ENCODE results near the gene LGALSL. TPM values are rescaled to one million over a fixed set of nuclear protein-coding genes. Genes with fewer than 3 reads are reported as not detected.

LGALSL gene
- total RNA-seq, 1 donor from 2014 or later = 1.5 TPM

DNA sequence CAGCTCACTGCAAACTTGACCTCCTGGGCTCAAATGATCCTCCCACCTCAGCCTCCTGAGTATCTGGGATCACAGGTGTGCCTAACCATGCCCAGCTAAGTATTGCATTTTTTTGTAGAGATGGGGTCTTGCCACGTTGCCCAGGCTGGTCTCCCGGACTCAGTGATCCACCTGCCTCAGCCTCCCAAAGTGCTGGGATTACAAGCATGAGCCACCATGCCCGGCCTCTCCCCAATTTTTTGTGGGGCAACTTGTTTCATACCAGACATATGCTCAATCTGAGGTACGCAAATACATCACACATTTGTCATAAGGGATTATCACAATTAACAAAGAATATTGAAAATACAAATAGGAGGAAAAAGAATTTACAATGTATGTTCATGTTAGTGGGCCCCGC is 27.7 kb downstream of the LGALSL start:
- H3K27ac Mint-ChIP-seq = no peak overlapping the region
- DNase-seq (no peak), ATAC-seq (ENCODE audit: low read depth) (no peak)
- intact Hi-C loops (cut with micrococcal nuclease) = loop anchor here (10.0 kb wide), 1 partner anchor 787 kb away; no protein-coding TSS in a partner anchor
- H3K4me3 Mint-ChIP-seq = no peak overlapping the region
- TF ChIP-seq, protein P1, sequence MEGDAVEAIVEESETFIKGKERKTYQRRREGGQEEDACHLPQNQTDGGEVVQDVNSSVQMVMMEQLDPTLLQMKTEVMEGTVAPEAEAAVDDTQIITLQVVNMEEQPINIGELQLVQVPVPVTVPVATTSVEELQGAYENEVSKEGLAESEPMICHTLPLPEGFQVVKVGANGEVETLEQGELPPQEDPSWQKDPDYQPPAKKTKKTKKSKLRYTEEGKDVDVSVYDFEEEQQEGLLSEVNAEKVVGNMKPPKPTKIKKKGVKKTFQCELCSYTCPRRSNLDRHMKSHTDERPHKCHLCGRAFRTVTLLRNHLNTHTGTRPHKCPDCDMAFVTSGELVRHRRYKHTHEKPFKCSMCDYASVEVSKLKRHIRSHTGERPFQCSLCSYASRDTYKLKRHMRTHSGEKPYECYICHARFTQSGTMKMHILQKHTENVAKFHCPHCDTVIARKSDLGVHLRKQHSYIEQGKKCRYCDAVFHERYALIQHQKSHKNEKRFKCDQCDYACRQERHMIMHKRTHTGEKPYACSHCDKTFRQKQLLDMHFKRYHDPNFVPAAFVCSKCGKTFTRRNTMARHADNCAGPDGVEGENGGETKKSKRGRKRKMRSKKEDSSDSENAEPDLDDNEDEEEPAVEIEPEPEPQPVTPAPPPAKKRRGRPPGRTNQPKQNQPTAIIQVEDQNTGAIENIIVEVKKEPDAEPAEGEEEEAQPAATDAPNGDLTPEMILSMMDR (IDR thresholded peaks at IDR 0.05) = no peak
- no peaks in the 10 kb centered on the region for H3K4me1 Mint-ChIP-seq
- ChIA-PET POLR2A (interaction anchor here (0.6 kb wide), 1 partner anchor 481 kb away, joined by 3 read pairs; no protein-coding TSS in a partner anchor), CTCF (interaction anchor here (0.8 to 1.5 kb wide), 4 partner anchors 62 to 150 kb away, joined by 3 read pairs; no protein-coding TSS in a partner anchor)
- no peaks in the 10 kb centered on the region for H3K36me3 Mint-ChIP-seq (ENCODE audit: low read depth)
- H3K9me3 Mint-ChIP-seq = no peaks in the 10 kb centered on the region
- H3K27me3 Mint-ChIP-seq = no peaks in the 10 kb centered on the region

DNA sequence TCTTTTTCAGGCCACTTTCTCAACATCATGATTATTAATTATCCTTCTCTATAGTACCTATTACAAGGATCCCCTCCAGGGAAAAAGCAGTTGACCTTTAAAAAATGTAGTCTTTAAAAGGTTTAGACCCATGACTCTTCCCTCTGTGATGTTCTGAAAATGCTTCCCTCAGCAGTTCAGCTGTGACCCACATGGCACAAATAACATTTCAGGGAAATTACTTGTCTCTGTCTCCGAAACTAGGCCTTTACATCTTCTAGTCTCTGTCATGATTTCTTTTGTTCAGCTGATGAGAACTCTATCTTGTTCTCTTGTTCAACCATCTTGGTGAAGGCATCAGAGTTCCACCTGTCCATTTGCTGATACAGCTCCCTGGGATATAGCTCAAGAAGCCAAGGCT is 28.3 kb downstream of the LGALSL start:
- DNase-seq = no peak
- H3K27me3 Mint-ChIP-seq = no peaks in the 10 kb centered on the region
- CTCF ChIA-PET = interaction anchor here (0.8 to 1.5 kb wide), 2 partner anchors 63 to 80 kb away, joined by 3 read pairs; no protein-coding TSS in a partner anchor
- no peak for ATAC-seq (ENCODE audit: low read depth)
- H3K4me3 Mint-ChIP-seq = no peak overlapping the region
- H3K27ac Mint-ChIP-seq = no peak overlapping the region
- H3K4me1 Mint-ChIP-seq = no peaks in the 10 kb centered on the region
- TF ChIP-seq, protein P1 (IDR thresholded peaks at IDR 0.05) = no peak
- no peaks in the 10 kb centered on the region for H3K9me3 Mint-ChIP-seq
- POLR2A ChIA-PET = interaction anchor here (0.6 kb wide), 1 partner anchor 171 kb away, joined by 3 read pairs; the partner anchor contains the start of gene SERTAD2
- H3K36me3 Mint-ChIP-seq (ENCODE audit: low read depth) = no peaks in the 10 kb centered on the region
- intact Hi-C loops (cut with micrococcal nuclease) = loop anchor here (10.0 kb wide), 1 partner anchor 787 kb away; no protein-coding TSS in a partner anchor

DNA sequence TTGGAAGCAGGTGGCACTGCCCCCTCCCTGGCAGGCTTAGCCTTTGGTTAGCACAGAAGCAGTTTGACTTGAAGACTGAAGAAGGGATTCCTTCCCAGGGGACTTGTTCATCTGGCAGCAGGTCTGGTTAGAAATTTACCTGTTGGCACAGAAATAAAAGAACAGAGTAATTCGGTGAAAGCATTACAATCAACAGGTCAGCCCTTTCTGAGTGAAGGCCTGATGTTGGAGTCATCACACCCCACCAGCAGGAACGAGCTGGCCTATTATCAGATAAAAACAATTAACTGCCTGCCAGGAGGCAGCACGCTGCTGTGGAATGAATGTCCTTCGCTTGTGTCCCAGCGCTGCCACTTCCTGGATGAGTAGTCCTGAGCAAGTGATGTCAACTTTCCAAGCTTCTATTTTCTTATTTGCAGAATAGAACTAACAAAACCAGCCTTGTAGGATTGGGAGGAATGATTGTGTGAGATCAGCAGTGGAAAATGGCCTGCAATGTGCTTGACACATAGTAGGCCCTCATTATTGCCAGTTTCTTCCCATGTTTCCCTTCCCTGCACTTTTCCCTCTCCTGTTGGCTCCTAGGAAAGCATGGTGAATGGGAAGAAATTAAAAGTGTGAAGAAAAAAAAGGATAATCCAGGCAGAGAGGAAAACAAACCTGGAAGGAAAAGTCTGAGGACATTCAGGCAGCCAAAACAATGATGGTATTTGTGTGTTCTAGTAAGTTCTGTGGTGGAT is 29.0 kb downstream of the LGALSL start:
- no peaks in the 10 kb centered on the region for H3K9me3 Mint-ChIP-seq
- TF ChIP-seq, protein P1 (IDR thresholded peaks at IDR 0.05) = no peak
- no peak for ATAC-seq (ENCODE audit: low read depth)
- intact Hi-C loops (cut with micrococcal nuclease) = loop anchor here (10.0 kb wide), 1 partner anchor 788 kb away; no protein-coding TSS in a partner anchor
- no peak for DNase-seq
- CTCF ChIA-PET = interaction anchor here (9.4 kb wide), 1 partner anchor 154 kb away, joined by 203 read pairs; no protein-coding TSS in a partner anchor
- H3K4me3 Mint-ChIP-seq = no peak overlapping the region
- no peak overlapping the region for H3K27ac Mint-ChIP-seq
- H3K4me1 Mint-ChIP-seq = no peaks in the 10 kb centered on the region
- H3K36me3 Mint-ChIP-seq (ENCODE audit: low read depth) = no peaks in the 10 kb centered on the region
- POLR2A ChIA-PET = interaction anchor here (0.6 kb wide), 1 partner anchor 171 kb away, joined by 3 read pairs; the partner anchor contains the start of gene SERTAD2
- H3K27me3 Mint-ChIP-seq = no peaks in the 10 kb centered on the region

DNA sequence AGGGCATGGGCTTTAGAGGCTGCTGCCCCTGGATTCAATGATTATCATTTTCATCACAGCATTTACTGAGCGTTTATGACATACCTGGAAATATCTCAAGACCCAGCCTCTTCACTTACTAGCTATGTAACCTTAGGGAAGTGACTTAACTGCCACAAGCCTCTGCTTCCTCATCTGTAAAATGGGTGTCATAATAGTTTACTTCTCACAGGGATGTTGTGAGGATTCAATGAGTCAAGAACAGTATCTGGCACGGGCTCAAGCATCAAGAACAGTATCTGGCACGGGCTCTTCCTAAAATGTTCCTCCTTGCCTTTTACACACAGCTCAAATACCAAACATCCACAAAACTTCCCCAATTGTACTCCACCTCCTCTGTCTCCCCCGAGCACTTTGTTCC is 31.4 kb downstream of the LGALSL start:
- DNase-seq = no peak
- intact Hi-C loops (cut with micrococcal nuclease) = loop anchor here (10.0 kb wide), 1 partner anchor 791 kb away; no protein-coding TSS in a partner anchor
- Mint-ChIP-seq H3K4me3 (no peak overlapping the region), H3K27me3 (peaks cover 3% of the 10 kb centered on the region), H3K27ac (no peak overlapping the region), H3K36me3 (ENCODE audit: low read depth) (no peaks in the 10 kb centered on the region), H3K9me3 (no peaks in the 10 kb centered on the region), H3K4me1 (peaks cover 4% of the 10 kb centered on the region)
- ChIA-PET CTCF (interaction anchor here (1.3 to 9.4 kb wide), 4 partner anchors 11 to 156 kb away, joined by 3 to 203 read pairs (median 3); no protein-coding TSS in a partner anchor), POLR2A (interaction anchor here (0.6 kb wide), 1 partner anchor 9 kb away, joined by 4 read pairs; no protein-coding TSS in a partner anchor)
- no peak for ATAC-seq (ENCODE audit: low read depth)
- TF ChIP-seq, protein P1 (IDR thresholded peaks at IDR 0.05) = no peak

DNA sequence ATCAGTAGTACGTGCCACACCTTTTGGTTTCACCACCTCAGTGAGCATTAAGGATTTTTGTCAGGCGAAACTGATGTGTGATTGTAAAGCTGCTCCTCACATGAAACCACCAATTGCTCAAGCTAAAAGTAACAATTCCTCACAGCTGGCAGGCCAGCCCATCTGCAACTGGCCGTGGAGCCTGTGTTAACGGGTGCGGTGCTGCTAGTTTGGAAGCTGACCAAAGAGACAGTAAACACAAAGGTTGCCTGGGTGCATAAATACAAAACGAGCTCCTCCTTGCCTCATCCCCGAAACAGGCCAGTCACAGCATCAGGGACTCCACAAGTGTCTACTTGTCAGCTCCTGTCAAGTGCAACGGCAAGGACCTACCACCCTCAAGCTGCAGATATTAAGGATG is 32.0 kb downstream of the LGALSL start:
- no peak overlapping the region for H3K27ac Mint-ChIP-seq

More for the DNA sequence above, 32.0 kb downstream of the LGALSL start:
- intact Hi-C loops (cut with micrococcal nuclease) = loop anchor here (10.0 kb wide), 1 partner anchor 791 kb away; no protein-coding TSS in a partner anchor
- peaks cover 4% of the 10 kb centered on the region for H3K4me1 Mint-ChIP-seq
- POLR2A ChIA-PET = no interaction called here
- no peak for DNase-seq
- H3K4me3 Mint-ChIP-seq = no peak overlapping the region
- no peaks in the 10 kb centered on the region for H3K36me3 Mint-ChIP-seq (ENCODE audit: low read depth)
- no peaks in the 10 kb centered on the region for H3K9me3 Mint-ChIP-seq
- peaks cover 3% of the 10 kb centered on the region for H3K27me3 Mint-ChIP-seq
- ATAC-seq (ENCODE audit: low read depth) = no peak
- TF ChIP-seq, protein P1 (IDR thresholded peaks at IDR 0.05) = no peak
- CTCF ChIA-PET = interaction anchor here (1.3 to 9.4 kb wide), 4 partner anchors 10 to 157 kb away, joined by 3 to 203 read pairs (median 3); no protein-coding TSS in a partner anchor

Measured in activated B cell treated with CpG ODN at 0.5 μM for 24 hours (primary cell).